IPS-11a (cell line): Measurements from ENCODE around the gene NCOA4.
A peak's percentile ranks its signal among the peaks of the same experiment; 100 is the strongest.
"Not testable (repeated sequence)": the region's sequence is repeated elsewhere in the genome, so short reads cannot be mapped to it uniquely, and the experiment has no call there.

Experiments
- H3K4me3 ChIP-seq: one replicate; pipeline ENCODE4 v1.5.1; 2013; ENCODE audit warnings: low read depth, low read length, control low read depth

Gene NCOA4

GRCh38 chr10:46030091-46030937 lies at the start of gene NCOA4:
TSS of gene NCOA4 (minus strand) at chr10:46030623. CDS start at chr10:46016680, 13,943 bp downstream.
- peak within 1 kb of the TSS; percentile 90 for H3K4me3 ChIP-seq

- H3K4me3 ChIP-seq: no peak overlapping the region
These were observed 49.6 kb upstream of the NCOA4 start for GRCh38 chr10:46079831-46080585.

DNA sequence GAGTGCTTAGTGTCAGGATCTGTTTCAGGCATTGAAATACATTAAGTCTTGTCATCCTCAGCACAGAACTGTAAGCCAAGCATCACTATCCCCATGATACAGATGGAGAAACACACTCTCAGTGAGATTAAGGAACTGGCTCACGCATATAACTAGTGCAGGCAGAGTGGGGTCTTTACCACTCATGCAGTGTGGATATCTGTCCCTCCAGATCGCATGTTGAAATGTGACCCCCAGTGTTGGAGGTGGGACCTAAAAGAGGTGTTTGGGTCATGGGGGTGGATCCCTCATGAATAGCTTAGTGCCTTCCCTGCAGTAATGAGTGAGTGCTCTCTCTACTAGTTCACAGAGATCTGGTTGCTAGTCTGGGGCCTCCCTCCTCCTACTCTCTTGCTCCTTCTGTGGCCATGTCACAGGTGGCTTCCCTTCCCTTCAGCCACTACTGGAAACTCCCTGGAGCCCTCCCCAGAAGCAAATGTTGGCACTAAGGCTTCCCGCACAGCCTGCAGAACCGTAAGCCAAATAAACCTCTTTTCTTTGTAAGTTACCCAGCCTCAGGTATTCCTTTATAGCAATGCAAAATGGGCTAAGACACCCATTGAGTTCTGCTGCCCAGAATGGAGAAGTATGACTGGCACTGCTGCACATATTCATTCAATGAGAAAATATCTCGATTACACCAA lies 47.4 kb upstream of the NCOA4 start:
- no peak overlapping the region for H3K4me3 ChIP-seq

GRCh38 chr10:46077141-46077554 lies 46.7 kb upstream of the NCOA4 start:
- H3K4me3 ChIP-seq: no peak overlapping the region

GRCh38 chr10:46075869-46076268 lies 45.4 kb upstream of the NCOA4 start:
- H3K4me3 ChIP-seq: no peak overlapping the region

DNA sequence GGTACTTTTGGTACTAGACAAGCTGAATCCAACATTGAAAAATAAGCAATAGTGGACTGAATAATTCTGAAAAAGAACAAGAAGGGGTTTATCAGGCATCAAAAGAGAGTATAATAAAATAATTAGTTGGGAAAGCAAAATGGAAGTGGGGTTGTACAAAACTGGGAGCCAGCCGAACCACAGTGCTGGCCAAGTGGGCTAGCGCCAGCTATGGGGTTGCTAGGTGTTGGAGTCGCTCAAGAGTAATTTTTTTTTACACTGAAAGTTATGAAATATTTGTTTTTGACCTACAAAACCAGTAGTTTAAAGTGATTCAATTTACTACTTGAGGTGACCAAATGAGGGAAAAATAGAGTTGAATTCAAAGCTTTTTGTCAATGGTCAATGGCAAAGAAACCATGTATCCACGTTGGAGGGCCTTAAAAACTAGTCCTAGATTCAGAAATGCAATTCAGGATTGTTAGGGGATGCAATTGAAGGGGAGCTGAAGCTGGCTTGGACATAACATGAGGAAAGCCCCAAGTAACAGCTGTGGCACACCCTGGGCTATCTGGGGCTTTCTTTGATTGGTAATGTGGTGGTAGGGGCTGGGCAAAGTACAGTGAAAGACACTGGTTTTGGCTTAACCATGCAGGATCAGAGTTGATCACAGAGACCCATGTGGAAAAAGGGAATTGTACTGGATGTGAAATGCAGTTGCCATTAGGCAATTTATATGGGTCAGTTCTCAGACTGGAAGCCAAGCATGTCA lies 43.9 kb upstream of the NCOA4 start:
- no peak overlapping the region for H3K4me3 ChIP-seq

GRCh38 chr10:46073564-46073963 lies 43.1 kb upstream of the NCOA4 start:
- H3K4me3 ChIP-seq: no peak overlapping the region

- no peak overlapping the region for H3K4me3 ChIP-seq
These were observed 40.3 kb upstream of the NCOA4 start for GRCh38 chr10:46070749-46071148.

GRCh38 chr10:46069771-46070463 lies 39.5 kb upstream of the NCOA4 start:
- H3K4me3 ChIP-seq: no peak overlapping the region

DNA sequence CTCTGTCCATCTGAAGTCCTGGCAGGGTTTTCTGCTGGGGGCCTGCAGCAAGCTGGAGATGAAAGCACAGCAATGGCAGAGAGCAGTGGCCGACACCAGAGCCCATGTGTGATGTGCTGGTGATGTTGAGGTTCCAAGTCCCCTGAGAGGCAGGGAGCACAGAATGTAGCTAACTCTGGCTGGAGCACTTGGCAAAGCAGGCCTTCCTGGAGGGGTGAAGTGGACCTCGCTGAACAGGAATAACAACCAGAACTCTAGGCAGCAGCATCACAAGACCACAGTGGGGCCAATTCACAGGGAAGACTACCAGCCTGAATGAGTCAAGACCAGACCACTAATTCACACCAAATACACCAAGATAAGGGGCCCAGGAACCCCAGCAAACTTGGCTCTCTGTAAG lies 38.5 kb upstream of the NCOA4 start:
- no peak overlapping the region for H3K4me3 ChIP-seq

DNA sequence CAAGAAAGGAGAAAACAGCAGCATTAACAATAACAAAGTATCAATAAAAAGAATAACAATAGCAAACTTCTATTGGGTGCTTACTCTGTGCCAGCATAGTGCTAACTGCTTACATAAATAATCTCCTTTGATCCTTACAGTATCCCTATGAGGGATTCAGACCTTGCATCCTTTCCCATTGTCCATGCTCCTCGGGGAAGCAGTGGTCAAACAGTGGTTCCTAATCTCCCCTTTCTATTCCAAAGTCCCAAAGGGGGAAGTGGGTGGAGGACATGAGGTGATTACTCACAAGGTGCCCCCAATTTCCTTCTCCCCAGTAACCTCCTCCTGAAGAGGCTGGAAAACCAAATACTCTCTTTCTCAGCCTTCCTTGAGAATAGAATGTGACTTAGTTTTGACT lies 37.7 kb upstream of the NCOA4 start:
- no peak overlapping the region for H3K4me3 ChIP-seq

- no peak overlapping the region for H3K4me3 ChIP-seq
These were observed 33.9 kb upstream of the NCOA4 start for GRCh38 chr10:46064269-46064817.

- H3K4me3 ChIP-seq: no peak overlapping the region
These were observed 32.5 kb upstream of the NCOA4 start for GRCh38 chr10:46062723-46063428.

DNA sequence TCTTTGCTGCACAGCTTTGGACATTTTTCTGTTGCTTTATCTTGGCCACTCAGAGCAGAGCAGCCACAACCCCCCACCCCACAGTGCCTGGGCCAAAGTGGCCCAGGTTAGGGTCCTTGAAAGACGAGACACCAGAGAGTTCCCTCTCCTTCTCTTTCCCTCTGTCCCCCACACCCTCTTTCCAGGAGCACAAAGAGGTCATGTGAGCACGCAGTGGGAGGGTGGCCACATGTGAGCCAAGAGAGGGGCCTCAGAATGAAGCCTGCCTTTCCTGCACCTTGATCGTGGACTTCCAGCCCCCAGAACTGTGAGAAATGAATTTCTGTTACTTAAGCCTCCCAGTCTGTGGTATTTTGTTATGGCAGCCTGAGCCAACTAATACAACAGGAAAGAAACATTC lies 30.3 kb upstream of the NCOA4 start:
- H3K4me3 ChIP-seq: no peak overlapping the region

- not testable (repeated sequence) for H3K4me3 ChIP-seq
These were observed 27.5 kb upstream of the NCOA4 start for GRCh38 chr10:46057927-46058326.

DNA sequence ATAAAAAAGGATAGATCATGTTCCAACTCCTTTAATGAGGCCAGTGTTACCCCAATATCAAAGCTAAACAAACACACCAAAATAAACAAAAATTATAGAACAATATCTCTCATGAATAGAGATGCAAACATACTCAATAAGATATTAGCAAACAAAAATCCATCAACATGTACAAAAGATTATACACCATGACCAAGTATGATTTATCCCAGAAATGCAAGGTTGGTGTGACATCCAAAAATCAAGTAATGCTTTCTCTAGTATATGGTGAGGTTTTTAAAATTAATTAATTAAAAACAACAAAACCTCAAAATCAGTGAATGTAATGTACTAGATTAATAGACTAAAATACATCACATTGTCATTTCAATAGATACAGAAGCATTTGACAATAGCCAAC lies 26.6 kb upstream of the NCOA4 start:
- no peak overlapping the region for H3K4me3 ChIP-seq

GRCh38 chr10:46055771-46056170 lies 25.3 kb upstream of the NCOA4 start:
- no peak overlapping the region for H3K4me3 ChIP-seq

DNA sequence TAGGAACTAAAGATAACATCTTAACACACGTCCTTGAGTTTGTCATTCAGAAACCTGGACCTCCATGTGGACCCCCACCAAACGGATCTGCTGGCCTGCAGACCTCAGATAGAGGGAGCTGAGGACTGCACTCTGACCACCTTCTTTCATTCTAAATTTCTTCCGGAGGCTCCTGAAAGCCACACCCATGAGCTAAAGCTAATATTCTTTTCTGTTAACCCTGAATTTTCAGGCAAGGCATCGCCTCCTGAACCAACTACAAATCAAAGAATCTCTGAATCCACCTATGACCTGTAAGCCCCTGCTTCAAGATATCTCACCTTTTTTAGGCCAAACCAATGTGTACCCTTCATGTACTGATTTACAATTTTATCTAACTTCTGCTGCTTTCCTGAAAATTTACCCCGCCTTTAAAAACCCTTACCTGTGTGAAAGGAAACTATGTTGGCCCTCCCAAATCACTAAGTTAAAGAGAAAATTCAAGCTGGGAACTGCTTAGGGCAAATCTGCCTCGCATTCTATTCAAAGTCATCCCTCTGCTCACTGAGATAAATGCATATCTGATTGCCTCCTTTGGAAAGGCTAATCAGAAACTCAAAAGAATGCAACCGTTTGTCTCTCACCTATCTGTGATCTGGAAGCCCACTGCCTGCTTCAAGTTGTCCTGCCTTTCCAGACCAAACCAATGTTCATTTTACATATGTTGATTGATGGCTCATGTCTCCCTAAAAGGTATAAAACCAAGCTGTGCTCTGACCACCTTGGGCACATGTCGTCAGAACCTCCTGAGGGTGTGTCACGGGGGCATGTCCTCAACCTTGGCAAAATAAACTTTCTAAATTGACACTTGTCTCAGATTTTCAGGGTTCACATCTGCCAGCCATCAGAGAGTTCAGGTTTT lies 23.4 kb upstream of the NCOA4 start:
- no peak overlapping the region for H3K4me3 ChIP-seq
